MM.1S (cell line): Measurements from ENCODE around the gene GPSM1.

Source experiments
- CTCF ChIP-seq: fragments of 300-600 bp; sonication (generic); IDR thresholded peaks from 2 replicates; pipeline ENCODE4 v1.5.1; 2016; ENCODE audit warnings: antibody characterized with exemption, low read length, mixed read lengths
- EZH2 ChIP-seq: fragments of 300-600 bp; sonication (generic); optimal IDR thresholded peaks from 2 replicates; pipeline ENCODE3; 2017; ENCODE audit warnings: low read depth, mild to moderate bottlenecking, antibody characterized with exemption, low read length, mixed read lengths

- TF ChIP-seq CTCF (peak; percentile 84), EZH2 (no peak)
Measured at GRCh38 chr9:136283291-136284235, 43.8 kb upstream of the GPSM1 start.
